SK-N-SH (cell line): ENCODE results near the gene PCDHGC4. TPM values are rescaled to one million over a fixed set of nuclear protein-coding genes. Genes with fewer than 3 reads are reported as not detected.

Source experiments
- CTCF ChIA-PET: fragments of 300-600, 350-600 bp; formaldehyde crosslinking; extraction: SDS; loops from one replicate; lab custom pipeline; 2021; lab: Yijun Ruan, JAX
- POLR2A ChIA-PET: fragments of 350-600 bp; sonication (Branson Sonifier 250); formaldehyde crosslinking; extraction: SDS; loops from one replicate; lab custom pipeline; 2020; ENCODE audit warnings: antibody characterized with exemption, inconsistent platforms; lab: Yijun Ruan, JAX
- DNase-seq: peaks from one replicate; pipeline ENCODE4 v3.0.0; 2012
- H2AFZ ChIP-seq: fragments of 200-600 bp; sonication (generic); 2 replicates; pipeline ENCODE4 v1.8.1; 2016; ENCODE audit warnings: antibody characterized with exemption, mild to moderate bottlenecking, low read depth
- H3F3A ChIP-seq: fragments of 200-600 bp; sonication (generic); replicated peaks from 2 replicates; pipeline ENCODE3; 2016; ENCODE audit warnings: antibody characterized with exemption, mild to moderate bottlenecking; ENCODE audit not compliant: insufficient read depth
- H3K27ac ChIP-seq, 2 experiments: fragments of 200-500 bp in 1 of 2; fragments of 200-600 bp in 1 of 2; sonication (Bioruptor generic) in 1 of 2; sonication (generic), shearing (Covaris generic) in 1 of 2; 2 replicates each; pipeline versions ENCODE4 v1.5.1 to v1.6.1; 2014 to 2016; ENCODE audit warnings: low read depth in 2 of 2, inconsistent platforms in 1 of 2, low read length in 1 of 2, mild to moderate bottlenecking in 1 of 2, mixed read lengths in 1 of 2
- H3K27me3 ChIP-seq: fragments of 200-600 bp; sonication (generic), shearing (Covaris generic); 2 replicates; pipeline ENCODE4 v1.6.1; 2016; ENCODE audit warnings: mixed run types; ENCODE audit not compliant: insufficient read depth
- H3K36me3 ChIP-seq, 2 experiments: fragments of 200-500 bp in 1 of 2; fragments of 200-600 bp in 1 of 2; sonication (Bioruptor generic) in 1 of 2; sonication (generic) in 1 of 2; replicated peaks in 1 of 2; 2 replicates each; pipeline versions ENCODE3 to v1.5.1; 2014 to 2016; ENCODE audit warnings: low read length in 1 of 2, mild to moderate bottlenecking in 1 of 2; ENCODE audit not compliant: insufficient read depth in 2 of 2, control insufficient read depth in 1 of 2
- H3K4me1 ChIP-seq, 2 experiments: fragments of 200-500 bp in 1 of 2; fragments of 200-600 bp in 1 of 2; sonication (Bioruptor generic) in 1 of 2; sonication (generic), shearing (Covaris generic) in 1 of 2; 2 replicates each; pipeline versions ENCODE4 v1.5.1 to v1.6.1; 2014 to 2016; ENCODE audit warnings: low read depth in 1 of 2, low read length in 1 of 2, mixed run types in 1 of 2; ENCODE audit not compliant: insufficient read depth in 2 of 2, control insufficient read depth in 1 of 2
- H3K4me2 ChIP-seq: fragments of 200-600 bp; sonication (generic), shearing (Covaris generic); 2 replicates; pipeline ENCODE4 v1.6.1; 2017; ENCODE audit warnings: mixed run types
- H3K4me3 ChIP-seq, 2 experiments: fragments of 200-500 bp in 1 of 2; fragments of 200-600 bp in 1 of 2; sonication (Bioruptor generic) in 1 of 2; sonication (generic), shearing (Covaris generic) in 1 of 2; 2 replicates each; pipeline versions ENCODE4 v1.5.1 to v1.8.1; 2014 to 2016; ENCODE audit warnings: low read depth in 2 of 2, inconsistent platforms in 1 of 2, low read length in 1 of 2, mild to moderate bottlenecking in 1 of 2, mixed read lengths in 1 of 2, moderate library complexity in 1 of 2
- H3K79me2 ChIP-seq: fragments of 200-600 bp; sonication (generic); 2 replicates; pipeline ENCODE4 v1.8.1; 2017; ENCODE audit warnings: mild to moderate bottlenecking; ENCODE audit not compliant: insufficient read depth
- H3K9ac ChIP-seq: fragments of 200-600 bp; sonication (generic); 2 replicates; pipeline ENCODE4 v1.6.1; 2017; ENCODE audit warnings: mixed run types
- H3K9me2 ChIP-seq: fragments of 200-600 bp; sonication (generic); 2 replicates; pipeline ENCODE4 v1.6.1; 2017; ENCODE audit warnings: mixed run types
- H3K9me3 ChIP-seq: fragments of 200-600 bp; sonication (generic); 2 replicates; pipeline ENCODE4 v1.6.1; 2017; ENCODE audit warnings: mixed run types, mild to moderate bottlenecking, moderate library complexity
- H4K20me1 ChIP-seq: fragments of 200-600 bp; sonication (generic); 2 replicates; pipeline ENCODE4 v1.6.1; 2017; ENCODE audit warnings: mild to moderate bottlenecking, mixed run types; ENCODE audit not compliant: insufficient read depth
- CHD2 ChIP-seq: fragments of 150-350 bp; IDR thresholded peaks from 2 replicates; pipeline ENCODE4 v1.6.1; 2018; ENCODE audit warnings: low read length; ENCODE audit not compliant: partially characterized antibody
- ELF1 ChIP-seq: IDR thresholded peaks from 2 replicates; pipeline ENCODE4 v1.4.0; 2012
- EZH2phosphoT487 ChIP-seq: fragments of 200-600 bp; sonication (generic); IDR thresholded peaks from 2 replicates; pipeline ENCODE4 v1.6.1; 2017; ENCODE audit warnings: low read depth, mixed run types, mild to moderate bottlenecking, antibody characterized with exemption, moderate library complexity, borderline replicate concordance
- FOSL2 ChIP-seq: IDR thresholded peaks from 2 replicates; pipeline ENCODE4 v1.4.0; 2012; ENCODE audit warnings: low read depth, mild to moderate bottlenecking, moderate library complexity, borderline replicate concordance
- FOXM1 ChIP-seq: IDR thresholded peaks from 2 replicates; pipeline ENCODE4 v1.4.0; 2012; ENCODE audit warnings: low read depth, mild to moderate bottlenecking
- GABPA ChIP-seq: IDR thresholded peaks from 2 replicates; pipeline ENCODE4 v1.4.0; 2012; ENCODE audit warnings: low read depth, mild to moderate bottlenecking
- GATA2 ChIP-seq: sonication (generic); formaldehyde crosslinking; IDR thresholded peaks from 2 replicates; pipeline ENCODE4 v1.5.0; 2020; ENCODE audit warnings: mild to moderate bottlenecking, missing genetic modification reagents
- MXI1 ChIP-seq: IDR thresholded peaks from 2 replicates; pipeline ENCODE4 v1.6.1; 2012; ENCODE audit warnings: mild to moderate bottlenecking, low read depth, low read length, improper control_type of control experiment
- NFIC ChIP-seq: IDR thresholded peaks from 2 replicates; pipeline ENCODE4 v1.4.0; 2012; ENCODE audit warnings: borderline replicate concordance
- NRF1 ChIP-seq: IDR thresholded peaks from 2 replicates; pipeline ENCODE4 v1.6.1; 2012; ENCODE audit warnings: low read depth, mild to moderate bottlenecking, low read length
- RCOR1 ChIP-seq: fragments of 150-350 bp; IDR thresholded peaks from 2 replicates; pipeline ENCODE4 v1.6.1; 2017; ENCODE audit warnings: antibody characterized with exemption, low read length
- RXRA ChIP-seq: IDR thresholded peaks from 2 replicates; pipeline ENCODE4 v1.4.0; 2012; ENCODE audit warnings: low read depth, mild to moderate bottlenecking, borderline replicate concordance
- TEAD4 ChIP-seq: IDR thresholded peaks from 2 replicates; pipeline ENCODE4 v1.4.0; 2012; ENCODE audit warnings: mild to moderate bottlenecking, borderline replicate concordance; ENCODE audit not compliant: insufficient read depth
- WGBS: methylation state at CpG from one replicate; pipeline ENCODE4 v1.1.6; 2017; ENCODE audit warnings: low lambda C conversion rate; 5-methylcytosine and 5-hydroxymethylcytosine counted together
- polyA plus RNA-seq, 3 experiments: library from polyadenylated mRNA; depleted of rRNA; stranded (reverse); fragments of >200 nt; gene quantifications; 2 replicates each; pipeline ENCODE4 v1.2.3, GENCODE V29; 2012
- TF ChIP-seq, protein P1 (sequence below): IDR thresholded peaks from 2 replicates; pipeline ENCODE4 v1.6.1; 2012; ENCODE audit warnings: mild to moderate bottlenecking, low read depth, low read length, moderate library complexity
- TF ChIP-seq, protein P2 (sequence below): IDR thresholded peaks from 2 replicates; pipeline ENCODE4 v1.4.0; 2012; ENCODE audit warnings: low read depth, borderline replicate concordance
- TF ChIP-seq, protein P3 (sequence below): IDR thresholded peaks from 2 replicates; pipeline ENCODE4; 2012
- TF ChIP-seq, protein P4 (sequence below): fragments of 200-600 bp; sonication (generic); IDR thresholded peaks from 2 replicates; pipeline ENCODE4 v1.6.1; 2017; ENCODE audit warnings: antibody characterized with exemption, mild to moderate bottlenecking, moderate library complexity

Gene PCDHGC4
- polyA plus RNA-seq, 1 of the 3 experiments (the other 2 are of a cell fraction) = 0.53 TPM

DNA sequence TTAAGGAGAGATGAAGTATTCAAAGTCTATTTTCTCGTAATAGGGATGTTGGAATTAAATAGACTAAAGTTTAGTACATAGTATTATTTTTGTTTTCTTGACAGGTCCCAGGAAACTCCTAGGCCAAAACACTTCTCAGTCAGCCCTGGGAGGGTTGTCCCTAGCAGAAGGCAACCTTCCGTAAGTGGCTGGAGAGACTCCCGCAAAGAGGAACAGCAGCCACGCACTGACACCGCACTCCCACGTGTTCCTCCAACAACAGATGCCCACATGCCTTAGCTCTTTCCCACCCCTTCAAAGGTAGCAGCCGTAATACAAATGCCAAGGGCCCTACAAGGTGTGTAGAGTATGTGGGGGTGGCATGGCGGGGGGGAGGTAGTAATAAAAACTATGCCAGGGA, 32.5 kb downstream of the PCDHGC4 start:
- 93% methylated on average over 8 of the region's 8 CpGs for WGBS
- H2AFZ ChIP-seq = no peak overlapping the region
- H3K4me1 ChIP-seq = peaks cover 66 to 78% of the 10 kb centered on the region in 2 experiments
- no peak overlapping the region for H3K4me2 ChIP-seq
- peaks cover 21 to 30% of the 10 kb centered on the region in 2 experiments for H3K36me3 ChIP-seq
- peak overlapping the region; percentile 99 to 100; a peak in 3 of 4 replicates for H3K27ac ChIP-seq
- CTCF ChIA-PET = interaction anchor here (0.6 to 10.1 kb wide), 13 partner anchors 6 to 1138 kb away, joined by 3 to 113 read pairs (median 4); partner anchors contain the start of genes PCDHB4, PCDHGA10, PCDHGC3 and PCDHGC4
- H3K4me3 ChIP-seq = no peak overlapping the region
- H3K9ac ChIP-seq = no peak overlapping the region
- POLR2A ChIA-PET = interaction anchor here (1.5 kb wide), 1 partner anchor 9 kb away, joined by 13 read pairs; no protein-coding TSS in a partner anchor
- no peaks in the 10 kb centered on the region for H3K9me3 ChIP-seq
- H3K79me2 ChIP-seq = peaks cover 11% of the 10 kb centered on the region; the same call in 1 of the 2 replicates
- no peaks in the 10 kb centered on the region for H3K27me3 ChIP-seq
- no peak for TF ChIP-seq RCOR1
- TF ChIP-seq NFIC = no peak
- no peaks in the 10 kb centered on the region for H3K9me2 ChIP-seq
- peaks cover 57% of the 10 kb centered on the region for H3F3A ChIP-seq
- no peaks in the 10 kb centered on the region for H4K20me1 ChIP-seq
- DNase-seq = no peak

DNA sequence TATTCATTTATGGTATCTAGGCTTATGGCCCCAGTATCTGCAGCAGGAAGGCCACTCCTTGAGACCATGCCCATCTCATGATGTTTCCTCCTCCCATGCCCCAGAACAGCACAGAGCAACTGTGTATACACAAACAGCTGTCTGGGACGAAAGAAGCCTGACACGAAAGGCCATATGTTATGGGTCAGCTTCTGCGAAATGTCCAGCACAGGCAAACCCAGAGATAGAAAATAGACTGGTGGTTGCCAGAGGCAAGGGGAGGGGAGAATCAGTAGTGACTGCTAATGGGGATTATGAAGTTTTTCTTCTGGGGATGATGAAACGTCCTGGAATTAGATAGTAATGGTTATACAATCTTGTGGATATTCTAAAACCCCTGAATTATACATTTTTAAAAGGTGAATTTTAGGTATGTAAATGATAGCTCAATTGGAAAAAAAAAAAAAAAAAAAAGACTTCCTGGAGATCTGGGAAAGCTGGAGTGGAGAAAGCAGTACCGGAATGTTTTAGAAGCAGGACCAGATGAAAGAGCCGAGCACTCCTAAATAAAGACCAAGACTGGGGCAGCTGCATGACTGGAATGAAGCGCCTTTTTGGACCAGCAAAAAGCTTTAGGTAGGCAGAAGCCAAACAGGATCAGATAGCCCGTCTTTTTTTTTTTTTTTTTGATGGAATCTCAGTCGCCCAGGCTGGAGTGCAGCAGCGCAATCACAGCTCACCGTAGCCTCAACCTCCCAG, 33.2 kb downstream of the PCDHGC4 start:
- DNase-seq = peak; percentile 62
- POLR2A ChIA-PET = interaction anchor here (0.6 to 1.5 kb wide), 2 partner anchors 10 kb away, joined by 3 to 13 read pairs; no protein-coding TSS in a partner anchor
- no peak for TF ChIP-seq TEAD4
- TF ChIP-seq EZH2phosphoT487 = no peak
- no peak for TF ChIP-seq FOXM1
- peak; percentile 71 for TF ChIP-seq CHD2
- TF ChIP-seq, protein P1, sequence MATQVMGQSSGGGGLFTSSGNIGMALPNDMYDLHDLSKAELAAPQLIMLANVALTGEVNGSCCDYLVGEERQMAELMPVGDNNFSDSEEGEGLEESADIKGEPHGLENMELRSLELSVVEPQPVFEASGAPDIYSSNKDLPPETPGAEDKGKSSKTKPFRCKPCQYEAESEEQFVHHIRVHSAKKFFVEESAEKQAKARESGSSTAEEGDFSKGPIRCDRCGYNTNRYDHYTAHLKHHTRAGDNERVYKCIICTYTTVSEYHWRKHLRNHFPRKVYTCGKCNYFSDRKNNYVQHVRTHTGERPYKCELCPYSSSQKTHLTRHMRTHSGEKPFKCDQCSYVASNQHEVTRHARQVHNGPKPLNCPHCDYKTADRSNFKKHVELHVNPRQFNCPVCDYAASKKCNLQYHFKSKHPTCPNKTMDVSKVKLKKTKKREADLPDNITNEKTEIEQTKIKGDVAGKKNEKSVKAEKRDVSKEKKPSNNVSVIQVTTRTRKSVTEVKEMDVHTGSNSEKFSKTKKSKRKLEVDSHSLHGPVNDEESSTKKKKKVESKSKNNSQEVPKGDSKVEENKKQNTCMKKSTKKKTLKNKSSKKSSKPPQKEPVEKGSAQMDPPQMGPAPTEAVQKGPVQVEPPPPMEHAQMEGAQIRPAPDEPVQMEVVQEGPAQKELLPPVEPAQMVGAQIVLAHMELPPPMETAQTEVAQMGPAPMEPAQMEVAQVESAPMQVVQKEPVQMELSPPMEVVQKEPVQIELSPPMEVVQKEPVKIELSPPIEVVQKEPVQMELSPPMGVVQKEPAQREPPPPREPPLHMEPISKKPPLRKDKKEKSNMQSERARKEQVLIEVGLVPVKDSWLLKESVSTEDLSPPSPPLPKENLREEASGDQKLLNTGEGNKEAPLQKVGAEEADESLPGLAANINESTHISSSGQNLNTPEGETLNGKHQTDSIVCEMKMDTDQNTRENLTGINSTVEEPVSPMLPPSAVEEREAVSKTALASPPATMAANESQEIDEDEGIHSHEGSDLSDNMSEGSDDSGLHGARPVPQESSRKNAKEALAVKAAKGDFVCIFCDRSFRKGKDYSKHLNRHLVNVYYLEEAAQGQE = no peak
- no peak for TF ChIP-seq NRF1
- no peak for TF ChIP-seq ELF1
- TF ChIP-seq, protein P2, sequence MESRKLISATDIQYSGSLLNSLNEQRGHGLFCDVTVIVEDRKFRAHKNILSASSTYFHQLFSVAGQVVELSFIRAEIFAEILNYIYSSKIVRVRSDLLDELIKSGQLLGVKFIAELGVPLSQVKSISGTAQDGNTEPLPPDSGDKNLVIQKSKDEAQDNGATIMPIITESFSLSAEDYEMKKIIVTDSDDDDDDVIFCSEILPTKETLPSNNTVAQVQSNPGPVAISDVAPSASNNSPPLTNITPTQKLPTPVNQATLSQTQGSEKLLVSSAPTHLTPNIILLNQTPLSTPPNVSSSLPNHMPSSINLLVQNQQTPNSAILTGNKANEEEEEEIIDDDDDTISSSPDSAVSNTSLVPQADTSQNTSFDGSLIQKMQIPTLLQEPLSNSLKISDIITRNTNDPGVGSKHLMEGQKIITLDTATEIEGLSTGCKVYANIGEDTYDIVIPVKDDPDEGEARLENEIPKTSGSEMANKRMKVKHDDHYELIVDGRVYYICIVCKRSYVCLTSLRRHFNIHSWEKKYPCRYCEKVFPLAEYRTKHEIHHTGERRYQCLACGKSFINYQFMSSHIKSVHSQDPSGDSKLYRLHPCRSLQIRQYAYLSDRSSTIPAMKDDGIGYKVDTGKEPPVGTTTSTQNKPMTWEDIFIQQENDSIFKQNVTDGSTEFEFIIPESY = no peak
- TF ChIP-seq, protein P3, sequence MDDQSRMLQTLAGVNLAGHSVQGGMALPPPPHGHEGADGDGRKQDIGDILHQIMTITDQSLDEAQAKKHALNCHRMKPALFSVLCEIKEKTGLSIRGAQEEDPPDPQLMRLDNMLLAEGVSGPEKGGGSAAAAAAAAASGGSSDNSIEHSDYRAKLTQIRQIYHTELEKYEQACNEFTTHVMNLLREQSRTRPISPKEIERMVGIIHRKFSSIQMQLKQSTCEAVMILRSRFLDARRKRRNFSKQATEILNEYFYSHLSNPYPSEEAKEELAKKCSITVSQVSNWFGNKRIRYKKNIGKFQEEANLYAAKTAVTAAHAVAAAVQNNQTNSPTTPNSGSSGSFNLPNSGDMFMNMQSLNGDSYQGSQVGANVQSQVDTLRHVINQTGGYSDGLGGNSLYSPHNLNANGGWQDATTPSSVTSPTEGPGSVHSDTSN = no peak
- no peak for TF ChIP-seq GABPA
- TF ChIP-seq, protein P4, sequence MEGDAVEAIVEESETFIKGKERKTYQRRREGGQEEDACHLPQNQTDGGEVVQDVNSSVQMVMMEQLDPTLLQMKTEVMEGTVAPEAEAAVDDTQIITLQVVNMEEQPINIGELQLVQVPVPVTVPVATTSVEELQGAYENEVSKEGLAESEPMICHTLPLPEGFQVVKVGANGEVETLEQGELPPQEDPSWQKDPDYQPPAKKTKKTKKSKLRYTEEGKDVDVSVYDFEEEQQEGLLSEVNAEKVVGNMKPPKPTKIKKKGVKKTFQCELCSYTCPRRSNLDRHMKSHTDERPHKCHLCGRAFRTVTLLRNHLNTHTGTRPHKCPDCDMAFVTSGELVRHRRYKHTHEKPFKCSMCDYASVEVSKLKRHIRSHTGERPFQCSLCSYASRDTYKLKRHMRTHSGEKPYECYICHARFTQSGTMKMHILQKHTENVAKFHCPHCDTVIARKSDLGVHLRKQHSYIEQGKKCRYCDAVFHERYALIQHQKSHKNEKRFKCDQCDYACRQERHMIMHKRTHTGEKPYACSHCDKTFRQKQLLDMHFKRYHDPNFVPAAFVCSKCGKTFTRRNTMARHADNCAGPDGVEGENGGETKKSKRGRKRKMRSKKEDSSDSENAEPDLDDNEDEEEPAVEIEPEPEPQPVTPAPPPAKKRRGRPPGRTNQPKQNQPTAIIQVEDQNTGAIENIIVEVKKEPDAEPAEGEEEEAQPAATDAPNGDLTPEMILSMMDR = no peak
- no peak for TF ChIP-seq RXRA
- TF ChIP-seq FOSL2 = no peak
- peak; percentile 75; the same call in 1 of the 2 replicates for TF ChIP-seq MXI1
- no peak; the same call in 1 of the 2 replicates for TF ChIP-seq GATA2 (CRISPR knock-in tag)
- TF ChIP-seq RCOR1 = peak; percentile 66

More for the DNA sequence above, 33.2 kb downstream of the PCDHGC4 start:
- Histone ChIP-seq H3K4me2 (0 out of 2 replicates have a peak overlapping the region, but pooled peaks have one; percentile 22), H3F3A (peaks cover 57% of the 10 kb centered on the region), H3K4me1 (peaks cover 59 to 78% of the 10 kb centered on the region in 2 experiments), H3K27ac (peak overlapping the region; percentile 99 to 100), H2AFZ (no peak overlapping the region), H3K27me3 (no peaks in the 10 kb centered on the region), H3K36me3 (peaks cover 22 to 28% of the 10 kb centered on the region in 2 experiments), H3K9me2 (no peaks in the 10 kb centered on the region), H3K79me2 (peaks cover 10% of the 10 kb centered on the region), H4K20me1 (no peaks in the 10 kb centered on the region), H3K4me3 (no peak overlapping the region), H3K9me3 (no peaks in the 10 kb centered on the region), H3K9ac (no peak overlapping the region)
- CTCF ChIA-PET = interaction anchor here (0.6 to 10.1 kb wide), 12 partner anchors 9 to 1137 kb away, joined by 3 to 113 read pairs (median 4); partner anchors contain the start of genes PCDHGA10, PCDHGB7, PCDHGC3 and PCDHGC4
- 74% methylated on average over 10 of the region's 11 CpGs for WGBS
